Lower lobe of right lung (tissue), 2 donors: ENCODE data around the gene ARFIP2. TPM values are rescaled to one million over a fixed set of nuclear protein-coding genes. Genes with fewer than 3 reads are reported as not detected.

Source experiments
- ATAC-seq, 2 donors: fragments of 200-7000 bp; cut with Tn5 transposase; one replicate each; pipeline ENCODE4 v1.9.1; 2020 to 2022; ENCODE audit warnings: mild to moderate bottlenecking in 2 of 2, moderate library complexity in 2 of 2
- DNase-seq: peaks from one replicate; pipeline ENCODE4 v3.0.0-alpha.2; 2020
- H3K27ac ChIP-seq: fragments of 200-600 bp; one replicate; pipeline ENCODE4 v1.8.0; 2022
- H3K27me3 ChIP-seq: fragments of 200-600 bp; one replicate; pipeline ENCODE4 v1.8.0; 2022; ENCODE audit warnings: low read depth
- H3K36me3 ChIP-seq: fragments of 200-600 bp; one replicate; pipeline ENCODE4 v1.8.0; 2022; ENCODE audit warnings: mild to moderate bottlenecking
- H3K4me1 ChIP-seq: fragments of 200-600 bp; one replicate; pipeline ENCODE4 v1.8.0; 2022
- H3K4me3 ChIP-seq: fragments of 200-600 bp; one replicate; pipeline ENCODE4 v1.8.0; 2022; ENCODE audit warnings: mild to moderate bottlenecking
- H3K9me3 ChIP-seq: fragments of 200-600 bp; one replicate; pipeline ENCODE4 v1.8.0; 2022
- intact Hi-C: fragments of 100-400 bp; cut with DNase I; formaldehyde crosslinking; loops from one replicate; pipeline ENCODE4 v1.11.0; 2022
- total RNA-seq: library from RNA; stranded (reverse); fragmentation: NEBNext Ultra II Directional; extraction: Animal tissue kit (Norgen Biotek cat#: 25700); gene quantifications from one replicate; pipeline ENCODE4 v1.2.1, GENCODE V29; 2021
- TF ChIP-seq, protein P1 (sequence below): fragments of 200-600 bp; IDR thresholded peaks from one replicate; pipeline ENCODE4 v1.8.0; 2022; ENCODE audit warnings: antibody characterized with exemption, mild to moderate bottlenecking
- donor health status: DM: no; HTN: yes; CAD: no; lungs with severe emphysema.

Gene ARFIP2
- total RNA-seq, 1 donor from 2014 or later: 38.8 TPM

DNA sequence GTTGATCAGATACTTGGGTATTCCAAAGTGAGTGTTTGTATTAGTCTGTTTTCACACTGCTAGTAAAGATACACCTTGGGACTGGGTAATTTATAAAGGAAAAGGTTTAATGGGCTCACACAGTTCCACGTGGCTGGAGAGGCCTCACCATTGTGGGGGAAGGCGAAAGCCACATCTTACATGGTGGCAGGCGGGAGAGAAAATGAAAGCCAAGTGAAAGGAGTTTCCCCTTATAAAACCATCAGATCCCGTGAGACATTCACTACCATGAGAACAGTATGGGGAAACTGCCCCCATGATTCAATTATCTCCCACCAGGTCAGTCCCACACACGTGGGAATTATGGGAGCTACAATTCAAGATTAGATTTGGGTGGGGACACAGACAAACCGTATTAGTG is 7.2 kb upstream of the ARFIP2 start:
- peaks cover 82% of the 10 kb centered on the region for H3K36me3 ChIP-seq
- intact Hi-C loops: no loop called here

DNA sequence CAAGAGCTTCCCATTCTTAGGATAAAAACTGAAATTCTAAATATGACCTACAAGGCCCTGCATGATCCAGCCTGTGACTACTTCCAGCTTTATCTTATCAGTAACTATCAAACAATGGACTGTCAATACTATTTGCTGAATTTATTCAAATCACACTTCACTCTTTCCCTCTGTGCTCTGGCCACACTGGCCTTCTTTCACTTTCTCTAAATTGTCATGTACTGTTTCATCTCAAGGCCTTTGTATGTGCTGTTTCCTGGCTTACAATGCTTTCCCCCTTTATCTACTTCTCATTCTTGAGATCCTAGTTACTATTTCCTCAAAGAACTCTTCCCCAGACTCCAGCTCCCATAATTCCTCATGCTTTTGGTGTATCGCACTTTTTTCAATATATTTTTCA is 5.8 kb upstream of the ARFIP2 start:
- H3K36me3 ChIP-seq: peaks cover 82% of the 10 kb centered on the region
- H3K4me3 ChIP-seq: no peak overlapping the region
- TF ChIP-seq, protein P1, sequence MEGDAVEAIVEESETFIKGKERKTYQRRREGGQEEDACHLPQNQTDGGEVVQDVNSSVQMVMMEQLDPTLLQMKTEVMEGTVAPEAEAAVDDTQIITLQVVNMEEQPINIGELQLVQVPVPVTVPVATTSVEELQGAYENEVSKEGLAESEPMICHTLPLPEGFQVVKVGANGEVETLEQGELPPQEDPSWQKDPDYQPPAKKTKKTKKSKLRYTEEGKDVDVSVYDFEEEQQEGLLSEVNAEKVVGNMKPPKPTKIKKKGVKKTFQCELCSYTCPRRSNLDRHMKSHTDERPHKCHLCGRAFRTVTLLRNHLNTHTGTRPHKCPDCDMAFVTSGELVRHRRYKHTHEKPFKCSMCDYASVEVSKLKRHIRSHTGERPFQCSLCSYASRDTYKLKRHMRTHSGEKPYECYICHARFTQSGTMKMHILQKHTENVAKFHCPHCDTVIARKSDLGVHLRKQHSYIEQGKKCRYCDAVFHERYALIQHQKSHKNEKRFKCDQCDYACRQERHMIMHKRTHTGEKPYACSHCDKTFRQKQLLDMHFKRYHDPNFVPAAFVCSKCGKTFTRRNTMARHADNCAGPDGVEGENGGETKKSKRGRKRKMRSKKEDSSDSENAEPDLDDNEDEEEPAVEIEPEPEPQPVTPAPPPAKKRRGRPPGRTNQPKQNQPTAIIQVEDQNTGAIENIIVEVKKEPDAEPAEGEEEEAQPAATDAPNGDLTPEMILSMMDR: no peak
- ATAC-seq (no peak), DNase-seq (no peak)
- intact Hi-C loops: no loop called here
- H3K27me3 ChIP-seq: no peaks in the 10 kb centered on the region
- no peak overlapping the region for H3K27ac ChIP-seq
- peaks cover 10% of the 10 kb centered on the region for H3K4me1 ChIP-seq
- no peaks in the 10 kb centered on the region for H3K9me3 ChIP-seq

More for the DNA sequence above, 7.2 kb upstream of the ARFIP2 start:
- Histone ChIP-seq H3K27me3 (no peaks in the 10 kb centered on the region), H3K4me1 (no peaks in the 10 kb centered on the region), H3K27ac (no peak overlapping the region), H3K9me3 (no peaks in the 10 kb centered on the region), H3K4me3 (no peak overlapping the region)
- TF ChIP-seq, protein P1: no peak
- ATAC-seq (no peak), DNase-seq (no peak)

DNA sequence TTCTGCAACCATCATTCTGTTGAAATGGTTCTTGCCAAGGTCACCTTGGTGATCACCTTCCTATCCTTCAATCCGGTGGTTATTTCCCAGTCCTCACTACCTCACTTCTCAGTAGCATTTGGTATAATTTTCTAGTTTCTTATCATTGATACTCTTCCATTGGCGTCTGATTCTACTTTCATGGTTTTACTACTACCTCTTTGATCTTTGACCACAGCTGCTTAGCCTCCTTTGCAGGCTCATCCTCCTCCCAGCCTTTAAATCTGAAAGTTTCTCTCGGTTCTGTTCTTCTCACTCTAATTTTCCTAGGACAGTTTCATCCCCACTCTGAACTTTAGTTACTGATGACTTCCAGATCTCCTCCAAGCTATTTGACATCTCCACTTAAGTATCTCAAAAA is 5.1 kb upstream of the ARFIP2 start:
- Histone ChIP-seq H3K9me3 (no peaks in the 10 kb centered on the region), H3K4me3 (no peak overlapping the region), H3K27ac (no peak overlapping the region), H3K27me3 (no peaks in the 10 kb centered on the region), H3K4me1 (peaks cover 12% of the 10 kb centered on the region), H3K36me3 (peaks cover 76% of the 10 kb centered on the region)
- DNase-seq (no peak), ATAC-seq (no peak)
- TF ChIP-seq, protein P1: no peak
- intact Hi-C loops: no loop called here

DNA sequence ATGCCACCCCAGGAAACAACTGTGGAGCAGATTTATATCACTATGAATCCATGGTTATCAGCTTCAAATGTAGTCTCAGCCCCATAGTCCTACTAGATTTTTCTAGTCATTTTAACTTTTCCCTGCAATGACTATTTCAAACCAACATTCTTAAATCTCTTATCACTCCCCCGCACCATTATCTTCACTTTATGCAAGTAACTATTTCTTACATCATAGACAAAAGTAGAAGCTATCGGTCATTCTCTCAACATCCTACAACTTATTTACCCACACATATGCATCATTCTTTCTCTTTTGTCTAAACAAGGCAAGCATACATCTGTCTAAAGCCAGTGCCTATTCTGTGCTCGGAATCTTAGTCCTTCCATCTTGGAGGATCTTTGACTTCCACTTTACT is 4.5 kb upstream of the ARFIP2 start:
- no peak for DNase-seq
- Histone ChIP-seq H3K9me3 (no peaks in the 10 kb centered on the region), H3K36me3 (peaks cover 70% of the 10 kb centered on the region), H3K27ac (no peak overlapping the region), H3K4me1 (peaks cover 13% of the 10 kb centered on the region), H3K4me3 (no peak overlapping the region), H3K27me3 (no peaks in the 10 kb centered on the region)
- ATAC-seq: no peak
- TF ChIP-seq, protein P1: no peak
- intact Hi-C loops: no loop called here

DNA sequence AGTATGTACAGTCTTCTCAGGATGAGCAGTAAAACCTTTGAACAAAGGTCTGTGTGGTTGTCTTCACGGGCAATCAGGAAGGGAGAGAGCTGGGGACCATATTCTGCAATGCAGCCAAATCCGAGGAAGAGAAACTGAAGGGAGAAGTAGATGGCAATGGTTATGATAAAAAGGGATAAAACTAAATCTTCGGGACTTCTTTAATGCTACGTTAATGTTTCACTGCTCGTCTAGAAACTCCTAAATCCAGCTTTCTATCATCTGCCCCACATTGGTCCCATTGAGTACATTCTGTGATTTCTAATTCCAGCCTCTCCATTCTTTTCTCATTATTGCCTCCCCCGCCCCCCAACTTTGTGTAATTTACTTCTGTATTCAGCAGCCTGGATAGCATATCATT is 1.9 kb upstream of the ARFIP2 start:
- Histone ChIP-seq H3K4me3 (no peak overlapping the region), H3K36me3 (peaks cover 80% of the 10 kb centered on the region), H3K27me3 (no peaks in the 10 kb centered on the region), H3K4me1 (peaks cover 29% of the 10 kb centered on the region), H3K9me3 (no peaks in the 10 kb centered on the region), H3K27ac (no peak overlapping the region)
- ATAC-seq (no peak), DNase-seq (no peak)
- TF ChIP-seq, protein P1: no peak
- intact Hi-C loops: no loop called here

DNA sequence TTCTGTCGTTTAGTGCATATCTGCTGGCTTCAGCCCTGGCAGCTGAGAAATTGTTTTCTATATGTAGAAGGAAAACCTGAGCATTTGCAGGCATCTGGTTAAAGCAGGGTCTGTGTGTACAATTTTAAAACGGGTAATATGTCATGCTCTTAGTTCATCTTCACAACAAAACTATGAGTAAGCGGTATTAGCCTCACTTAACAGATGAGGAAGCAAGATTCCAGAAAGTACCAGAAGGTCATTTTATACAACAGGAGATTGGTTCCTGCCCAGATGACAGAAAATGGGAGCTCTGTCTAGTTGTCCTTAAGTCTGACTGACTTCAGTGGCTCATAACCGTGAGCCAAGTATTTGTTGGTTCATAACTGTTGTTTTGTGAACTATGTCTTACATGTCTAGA is 1.3 kb upstream of the ARFIP2 start:
- ATAC-seq (no peak), DNase-seq (no peak)
- Histone ChIP-seq H3K9me3 (no peaks in the 10 kb centered on the region), H3K4me3 (peak overlapping the region; percentile 70), H3K4me1 (peaks cover 29% of the 10 kb centered on the region), H3K27me3 (no peaks in the 10 kb centered on the region), H3K27ac (peak overlapping the region; percentile 91), H3K36me3 (peaks cover 80% of the 10 kb centered on the region)
- TF ChIP-seq, protein P1: no peak
- intact Hi-C loops: no loop called here
